ENCODE data around the gene CYP4X1.
"Not testable (repeated sequence)": the region's sequence is repeated elsewhere in the genome, so short reads cannot be mapped to it uniquely, and the experiment has no call there.

Gene CYP4X1

GRCh38 chr1:47023268-47024140 lies at the start of gene CYP4X1:
TSS of gene CYP4X1 (plus strand) at chr1:47023669. CDS start at chr1:47023818, 149 bp downstream.
- DNase-seq (ENCODE audit: extremely low read depth in 1 of 2, low read depth in 1 of 2) = no peak

- no peak for DNase-seq (ENCODE audit: extremely low read depth in 1 of 2, low read depth in 1 of 2)
Measured at GRCh38 chr1:46983166-46983829, 40.2 kb upstream of the CYP4X1 start.

DNA sequence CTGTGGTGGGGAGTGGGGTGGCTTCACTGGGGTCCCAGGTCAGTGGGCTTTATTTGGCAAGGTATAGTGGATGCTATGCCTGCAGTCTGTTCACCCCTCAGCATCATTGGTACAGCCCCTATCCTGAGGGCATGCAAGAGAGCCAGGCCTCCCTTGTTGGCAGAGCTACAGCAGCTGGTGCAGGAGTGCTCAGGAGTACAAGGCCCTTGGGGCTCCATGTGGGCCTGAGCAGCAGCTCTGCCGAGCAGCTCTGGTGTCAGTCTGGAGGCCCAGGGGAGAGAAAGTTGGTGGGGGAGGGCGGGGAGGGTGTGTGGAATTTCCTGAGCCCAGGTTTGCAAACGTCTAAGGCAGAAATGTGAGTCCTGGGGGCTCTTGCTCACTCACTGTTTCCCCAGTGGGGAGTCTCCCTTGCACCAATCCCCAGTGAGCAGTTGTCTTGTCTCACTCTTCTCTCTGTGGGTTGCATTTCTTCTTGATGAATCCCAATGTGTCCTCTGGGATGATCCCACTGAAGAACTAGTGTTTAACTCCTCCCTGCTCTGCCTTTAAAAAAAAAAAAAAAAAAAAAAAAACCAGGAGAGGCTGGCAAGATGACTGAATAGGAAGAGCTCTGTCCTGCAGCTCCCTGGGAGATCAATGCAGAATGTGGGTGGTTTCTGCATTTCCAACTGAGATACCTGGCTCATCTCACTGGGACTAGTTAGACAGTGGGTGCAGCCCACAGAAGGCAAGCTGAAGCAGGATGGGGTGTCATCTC lies 39.5 kb upstream of the CYP4X1 start:
- no peak for DNase-seq (ENCODE audit: extremely low read depth in 1 of 2, low read depth in 1 of 2)

DNA sequence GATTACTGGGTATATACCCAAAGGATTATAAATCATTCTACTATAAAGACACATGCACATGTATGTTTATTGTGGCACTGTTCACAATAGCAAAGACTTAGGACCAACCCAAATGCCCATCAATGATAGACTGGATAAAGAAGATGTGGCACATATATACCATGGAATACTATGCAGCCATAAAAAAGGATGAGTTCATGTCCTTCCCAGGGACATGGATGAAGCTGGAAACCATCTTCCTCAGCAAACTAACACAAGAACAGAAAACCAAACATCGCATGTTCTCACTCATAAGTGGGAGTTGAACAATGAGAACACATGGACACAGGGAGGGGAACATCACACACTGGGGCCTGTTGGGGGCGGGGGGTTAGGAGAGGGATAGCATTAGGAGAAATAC lies 32.9 kb upstream of the CYP4X1 start:
- not testable (repeated sequence) for DNase-seq (ENCODE audit: extremely low read depth in 1 of 2, low read depth in 1 of 2)

GRCh38 chr1:46991083-46991923 lies 32.2 kb upstream of the CYP4X1 start:
- no peak for DNase-seq (ENCODE audit: extremely low read depth in 1 of 2, low read depth in 1 of 2)

GRCh38 chr1:46996659-46997281 lies 26.7 kb upstream of the CYP4X1 start:
- DNase-seq (ENCODE audit: extremely low read depth in 1 of 2, low read depth in 1 of 2) = no peak

- DNase-seq (ENCODE audit: extremely low read depth in 1 of 2, low read depth in 1 of 2) = no peak
Measured at GRCh38 chr1:47002211-47002610, 21.3 kb upstream of the CYP4X1 start.

GRCh38 chr1:47003896-47004403 lies 19.5 kb upstream of the CYP4X1 start:
- no peak for DNase-seq (ENCODE audit: extremely low read depth in 1 of 2, low read depth in 1 of 2)

- DNase-seq (ENCODE audit: extremely low read depth in 1 of 2, low read depth in 1 of 2) = not testable (repeated sequence)
Measured at GRCh38 chr1:47006437-47006836, 17.0 kb upstream of the CYP4X1 start.

DNA sequence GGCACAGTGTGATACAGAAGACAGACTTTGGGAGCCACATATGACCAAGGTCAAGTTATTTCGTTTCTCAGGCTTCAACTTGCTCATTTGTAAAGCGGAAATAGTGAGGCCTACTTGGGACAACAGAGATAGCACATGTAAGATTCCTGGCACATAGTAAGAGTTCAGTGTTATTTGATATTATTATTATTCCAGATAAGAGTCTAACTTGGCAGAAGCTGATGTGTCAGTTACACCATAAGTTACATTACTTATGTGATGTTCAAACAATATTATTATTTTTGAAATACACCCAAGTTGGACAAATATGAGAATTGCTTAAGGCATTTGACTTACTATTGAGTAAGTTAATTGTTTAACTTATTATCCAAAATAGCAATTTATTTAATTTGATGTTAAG lies 10.2 kb upstream of the CYP4X1 start:
- DNase-seq (ENCODE audit: extremely low read depth in 1 of 2, low read depth in 1 of 2) = no peak

GRCh38 chr1:47021070-47021469 lies 2.4 kb upstream of the CYP4X1 start:
- no peak for DNase-seq (ENCODE audit: extremely low read depth in 1 of 2, low read depth in 1 of 2)

DNA sequence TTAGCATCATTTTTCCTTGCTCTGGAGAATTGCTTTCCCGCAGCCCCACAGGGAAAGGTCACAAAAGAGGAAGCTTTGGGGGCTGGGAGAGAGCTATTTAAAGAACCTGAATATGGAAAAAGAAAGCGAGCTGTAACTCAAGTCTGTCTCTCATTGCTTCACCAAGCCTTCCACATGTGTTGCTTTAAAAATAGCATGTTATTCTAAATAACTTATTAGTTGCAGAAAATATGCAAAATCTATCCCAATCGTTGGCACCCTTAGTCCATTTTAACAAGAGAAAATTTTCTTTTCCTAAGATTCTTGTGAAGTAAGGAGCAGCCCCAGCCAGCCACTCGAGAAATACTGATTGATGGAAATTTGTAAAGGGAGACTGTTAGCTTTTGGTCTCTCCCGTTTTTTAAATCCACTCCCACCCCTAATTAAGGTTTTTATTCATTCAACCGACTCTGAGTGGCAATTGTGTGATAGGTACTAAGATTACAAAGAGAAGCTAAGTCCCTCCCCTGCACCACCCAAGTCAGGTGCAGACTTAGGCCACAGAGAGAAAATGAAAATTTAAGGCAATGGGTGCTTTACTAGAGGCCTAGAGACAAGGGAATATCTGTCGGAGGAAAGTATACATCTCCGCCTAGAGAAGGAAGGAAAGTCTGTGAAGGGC lies 802 bp downstream of the CYP4X1 start:
- no peak for DNase-seq (ENCODE audit: extremely low read depth in 1 of 2, low read depth in 1 of 2)

DNA sequence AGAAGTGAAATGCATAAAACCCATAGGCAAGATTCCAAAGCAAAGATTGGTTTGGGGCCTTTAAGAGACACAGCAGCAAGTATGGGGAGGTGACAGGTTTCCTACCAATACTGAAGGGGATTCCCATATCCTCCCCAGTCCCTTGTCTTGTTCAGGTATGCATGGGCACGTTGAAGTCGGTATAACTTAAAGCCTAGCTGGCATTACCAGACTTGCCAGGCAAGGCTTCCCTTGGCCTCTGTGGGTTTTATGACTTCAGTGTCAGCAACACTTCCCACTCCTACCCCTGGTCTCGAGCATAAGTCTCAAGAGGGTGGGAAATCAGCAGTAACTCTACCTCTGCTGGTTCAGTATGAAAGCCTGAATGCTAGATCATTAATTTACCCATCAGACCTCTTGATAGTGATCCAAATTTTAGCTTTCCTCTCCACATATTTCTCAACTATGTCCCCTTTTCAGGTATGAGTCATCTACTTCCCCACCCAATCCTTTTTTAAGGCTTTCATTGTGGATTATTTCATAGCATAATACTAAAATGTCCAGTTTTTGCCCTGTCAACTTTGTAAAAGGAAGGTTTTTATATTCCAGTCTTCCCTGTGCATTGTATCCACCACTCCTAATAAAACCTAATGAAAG lies 6.8 kb downstream of the CYP4X1 start:
- no peak for DNase-seq (ENCODE audit: extremely low read depth in 1 of 2, low read depth in 1 of 2)

DNA sequence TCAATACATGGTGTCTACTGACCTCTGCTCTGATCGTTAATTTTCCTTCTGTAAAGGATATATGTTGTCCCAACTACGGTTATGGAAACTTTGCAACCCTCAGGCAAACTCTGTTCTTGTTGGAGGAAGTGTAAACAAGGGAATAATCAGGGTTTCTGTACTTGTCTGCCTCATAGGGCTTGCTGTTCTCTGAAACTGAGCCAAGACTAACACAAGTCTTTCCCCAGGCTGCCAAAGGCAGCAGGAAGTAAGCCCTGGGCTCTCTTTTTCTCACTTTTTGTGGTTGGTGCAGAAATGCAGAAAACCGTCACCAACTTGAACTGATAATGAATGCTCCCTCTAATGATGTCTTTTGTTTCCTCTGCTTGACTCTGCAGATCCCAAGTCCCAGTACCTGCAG lies 7.6 kb downstream of the CYP4X1 start:
- DNase-seq (ENCODE audit: extremely low read depth in 1 of 2, low read depth in 1 of 2) = no peak

- DNase-seq (ENCODE audit: extremely low read depth in 1 of 2, low read depth in 1 of 2) = no peak
Measured at GRCh38 chr1:47031585-47031984, 8.1 kb downstream of the CYP4X1 start.

DNA sequence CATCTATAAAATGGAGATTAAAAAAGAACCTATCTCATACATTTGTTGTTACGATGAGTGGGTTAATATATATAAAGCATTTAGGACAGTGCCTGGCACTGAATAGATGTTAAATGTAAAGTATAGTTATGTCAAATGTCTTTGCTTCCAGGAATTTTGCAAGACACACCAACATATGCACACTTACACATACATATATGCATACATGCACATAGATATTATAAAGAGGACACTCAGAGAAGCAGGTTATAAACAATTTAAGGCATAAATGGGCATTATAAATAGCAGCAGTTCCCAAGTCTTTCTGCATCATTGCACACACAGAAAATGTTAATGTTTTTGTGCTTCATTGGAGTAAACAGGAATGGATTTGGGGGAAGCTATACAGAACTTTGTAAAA lies 13.3 kb downstream of the CYP4X1 start:
- no peak for DNase-seq (ENCODE audit: extremely low read depth in 1 of 2, low read depth in 1 of 2)

DNA sequence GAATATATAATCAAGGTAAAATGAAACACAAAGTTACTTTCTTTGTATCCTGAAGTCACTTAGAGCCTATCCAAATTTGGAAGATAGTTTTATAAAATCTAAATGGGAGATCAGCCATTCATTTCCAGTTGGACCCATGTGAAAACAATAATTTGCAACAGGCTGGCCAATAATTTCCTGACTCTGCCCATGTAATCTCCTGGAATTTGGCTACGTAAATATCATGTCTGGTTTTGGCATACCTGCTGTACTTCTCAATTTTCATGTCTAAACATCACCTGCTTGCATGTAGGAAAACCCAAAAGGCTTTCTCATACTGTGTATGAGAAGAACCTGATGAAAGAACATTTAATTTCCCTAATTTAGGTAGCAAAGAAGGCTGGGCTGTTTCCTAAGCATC lies 35.9 kb downstream of the CYP4X1 start:
- no peak for DNase-seq (ENCODE audit: extremely low read depth in 1 of 2, low read depth in 1 of 2)

DNA sequence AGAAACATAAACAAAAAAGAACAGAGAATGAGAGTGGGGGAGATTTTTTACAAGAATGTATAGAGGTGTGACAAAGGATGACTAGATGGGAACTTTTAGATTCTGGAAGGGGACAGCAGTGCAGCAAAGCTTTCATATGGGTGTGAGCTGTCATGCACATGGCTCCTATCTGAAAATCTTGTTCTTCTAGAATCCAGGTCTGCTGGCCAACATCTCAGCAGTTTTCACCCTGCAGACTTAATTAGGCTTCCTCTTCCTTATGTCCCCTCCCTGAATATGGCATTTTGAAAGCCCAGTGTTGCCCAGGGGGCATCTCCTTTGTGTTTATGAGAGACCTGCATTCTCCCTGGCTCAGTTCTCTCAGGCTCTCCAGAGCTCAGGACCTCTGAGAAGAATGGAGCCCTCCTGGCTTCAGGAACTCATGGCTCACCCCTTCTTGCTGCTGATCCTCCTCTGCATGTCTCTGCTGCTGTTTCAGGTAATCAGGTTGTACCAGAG lies 43.7 kb downstream of the CYP4X1 start, which contains the start of gene CYP4Z1:
CYP4Z1 (plus strand) TSS at position 135 of the 498 bp plus-strand sequence; CDS start at position 395, 260 bp downstream.
- no peak for DNase-seq (ENCODE audit: extremely low read depth in 1 of 2, low read depth in 1 of 2)

GRCh38 chr1:47069080-47069479 lies 45.6 kb downstream of the CYP4X1 start:
- DNase-seq (ENCODE audit: extremely low read depth in 1 of 2, low read depth in 1 of 2) = not testable (repeated sequence)
